Stimulated activated effector memory CD8-positive, alpha-beta T cell treated with anti-CD3 and anti-CD28 coated beads, Interleukin-12 subunit alpha, Interleukin-12 subunit beta, amount 100 ng/mL, for 72 hours (primary cell): Measurements from ENCODE around the gene CPN2.

ENCODE experiments used
- ATAC-seq: fragments of 150-1000 bp; cut with Tn5 transposase; 2 replicates; pipeline ENCODE4 v1.10.0; 2021
- DNase-seq, 2 donors: peaks; one replicate each; pipeline ENCODE4 v3.0.0; 2021 to 2022; ENCODE audit warnings: low spot score in 2 of 2
- H3K27ac Mint-ChIP-seq: one replicate; pipeline ENCODE4 v1.8.0; 2022; ENCODE audit warnings: mild to moderate bottlenecking, mixed read lengths
- H3K36me3 Mint-ChIP-seq: one replicate; pipeline ENCODE4 v1.8.0; 2022; ENCODE audit warnings: mild to moderate bottlenecking, mixed read lengths
- H3K4me1 Mint-ChIP-seq: one replicate; pipeline ENCODE4 v1.8.0; 2022; ENCODE audit warnings: mixed read lengths
- H3K4me3 Mint-ChIP-seq: one replicate; pipeline ENCODE4 v1.8.0; 2022; ENCODE audit warnings: mild to moderate bottlenecking, mixed read lengths
- H3K9me3 Mint-ChIP-seq: one replicate; pipeline ENCODE4 v1.8.0; 2022; ENCODE audit warnings: mixed read lengths

The CPN2 gene

GRCh38 chr3:194292331-194292730 is 58.8 kb downstream of the CPN2 start:
- DNase-seq (no peak), ATAC-seq (no peak)
- Mint-ChIP-seq H3K4me1 (no peaks in the 10 kb centered on the region), H3K36me3 (no peaks in the 10 kb centered on the region), H3K27ac (no peak overlapping the region), H3K9me3 (no peaks in the 10 kb centered on the region), H3K4me3 (no peak overlapping the region)
